Measurements from ENCODE around the gene NIPBL. TPM values are rescaled to one million over a fixed set of nuclear protein-coding genes. Genes with fewer than 3 reads are reported as not detected.

NIPBL gene
- total RNA-seq, 1 experiment from 2014 or later, result 61.3 TPM

DNA sequence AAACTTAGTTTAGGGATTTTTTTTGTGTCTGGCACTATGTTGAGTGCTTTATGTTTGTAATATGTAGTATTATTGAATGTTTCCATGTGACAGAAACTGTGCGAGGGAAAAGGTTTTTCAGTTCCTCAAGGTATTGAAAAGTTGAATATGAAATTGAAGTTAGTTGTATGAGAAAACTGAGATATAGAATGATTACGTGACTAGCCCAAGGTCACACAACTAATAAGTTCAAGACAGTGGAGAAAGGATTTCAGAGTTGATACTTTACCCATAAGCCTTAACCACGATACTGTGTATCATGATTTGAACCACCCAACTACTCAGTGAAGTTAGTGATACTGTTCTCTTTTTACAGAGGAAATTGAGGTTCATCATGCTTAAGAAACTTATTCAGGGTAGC, 5.7 kb downstream of the NIPBL start:
- peaks cover 38% of the 10 kb centered on the region; the same call in 1 of the 2 replicates for H3K79me2 ChIP-seq (ENCODE audit: insufficient read depth, low read length)
- H2AK5ac ChIP-seq (ENCODE audit: insufficient read length, low read length), result no peak overlapping the region
- H4K20me1 ChIP-seq (ENCODE audit: control insufficient read depth, insufficient read depth, insufficient read length), result no peaks in the 10 kb centered on the region
- H3K4me1 ChIP-seq (ENCODE audit: insufficient read depth, low read length), result no peaks in the 10 kb centered on the region; the same call in 1 of the 2 replicates
- no peaks in the 10 kb centered on the region for H3K9me3 ChIP-seq (ENCODE audit: control insufficient read depth, low read depth, low read length)
- no peak overlapping the region for H2BK20ac ChIP-seq (ENCODE audit: low read depth, low read length, poor library complexity, severe bottlenecking)
- no peak overlapping the region for H4K8ac ChIP-seq (replicated peaks; ENCODE audit: insufficient read length, low read depth, low read length)
- DNase-seq, result no peak
- peaks cover 44% of the 10 kb centered on the region in 2 experiments for H3K4me1 Mint-ChIP-seq
- H3K4me2 ChIP-seq (ENCODE audit: insufficient read depth, insufficient read length, low read length), result no peak overlapping the region
- H3K27me3 ChIP-seq (ENCODE audit: insufficient read depth, low read length), result no peaks in the 10 kb centered on the region
- no peak overlapping the region for H3K4me3 Mint-ChIP-seq
- no peak overlapping the region for H2BK5ac ChIP-seq (ENCODE audit: insufficient read length, low read length)
- no peak overlapping the region for H3K27ac ChIP-seq (ENCODE audit: insufficient read length, low read depth, low read length)
- H3K9me3 Mint-ChIP-seq, result no peaks in the 10 kb centered on the region
- H3K27ac Mint-ChIP-seq, result peak overlapping the region in 1 of 3 experiments; percentile 33; a peak in 2 of 7 replicates
- H2BK120ac ChIP-seq (ENCODE audit: low read depth, low read length, poor library complexity, severe bottlenecking), result no peak overlapping the region
- TF ChIP-seq, protein P1, sequence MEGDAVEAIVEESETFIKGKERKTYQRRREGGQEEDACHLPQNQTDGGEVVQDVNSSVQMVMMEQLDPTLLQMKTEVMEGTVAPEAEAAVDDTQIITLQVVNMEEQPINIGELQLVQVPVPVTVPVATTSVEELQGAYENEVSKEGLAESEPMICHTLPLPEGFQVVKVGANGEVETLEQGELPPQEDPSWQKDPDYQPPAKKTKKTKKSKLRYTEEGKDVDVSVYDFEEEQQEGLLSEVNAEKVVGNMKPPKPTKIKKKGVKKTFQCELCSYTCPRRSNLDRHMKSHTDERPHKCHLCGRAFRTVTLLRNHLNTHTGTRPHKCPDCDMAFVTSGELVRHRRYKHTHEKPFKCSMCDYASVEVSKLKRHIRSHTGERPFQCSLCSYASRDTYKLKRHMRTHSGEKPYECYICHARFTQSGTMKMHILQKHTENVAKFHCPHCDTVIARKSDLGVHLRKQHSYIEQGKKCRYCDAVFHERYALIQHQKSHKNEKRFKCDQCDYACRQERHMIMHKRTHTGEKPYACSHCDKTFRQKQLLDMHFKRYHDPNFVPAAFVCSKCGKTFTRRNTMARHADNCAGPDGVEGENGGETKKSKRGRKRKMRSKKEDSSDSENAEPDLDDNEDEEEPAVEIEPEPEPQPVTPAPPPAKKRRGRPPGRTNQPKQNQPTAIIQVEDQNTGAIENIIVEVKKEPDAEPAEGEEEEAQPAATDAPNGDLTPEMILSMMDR (conservative IDR thresholded peaks at IDR 0.05), result no peak
- H2BK15ac ChIP-seq (ENCODE audit: low read depth, low read length), result no peak overlapping the region
- no peak overlapping the region for H3K56ac ChIP-seq (ENCODE audit: insufficient read length, low read depth, low read length)
- H3K79me1 ChIP-seq (ENCODE audit: insufficient read depth, low read depth, low read length, poor library complexity, severe bottlenecking), result peaks cover 4% of the 10 kb centered on the region
- H3K9ac ChIP-seq (ENCODE audit: extremely low read depth, insufficient read length, low read length), result no peak overlapping the region
- no peak overlapping the region for H3K14ac ChIP-seq (ENCODE audit: insufficient read depth, low read length)
- H3K23me2 ChIP-seq (ENCODE audit: insufficient read length, low read depth, low read length, poor library complexity, severe bottlenecking), result peaks cover 9% of the 10 kb centered on the region
- H3K18ac ChIP-seq (ENCODE audit: insufficient read length, low read depth, low read length), result no peak overlapping the region
- H3K27me3 Mint-ChIP-seq (ENCODE audit: low read depth), result no peaks in the 10 kb centered on the region
- no peak overlapping the region for H4K5ac ChIP-seq (ENCODE audit: insufficient read length, low read depth, low read length)
- H3T11ph ChIP-seq (ENCODE audit: low read length), result no peak overlapping the region
- H4K91ac ChIP-seq (ENCODE audit: insufficient read length, low read depth, low read length), result no peak overlapping the region
- peaks cover 10 to 11% (median 10%) of the 10 kb centered on the region in 3 experiments; a peak in 6 of 7 replicates for H3K36me3 Mint-ChIP-seq (ENCODE audit: insufficient read depth in 1 of 3, low read depth in 3 of 3)
- H3K23ac ChIP-seq (ENCODE audit: insufficient read length, low read depth, low read length), result no peak overlapping the region
- no peak overlapping the region for H2AFZ ChIP-seq (ENCODE audit: low read length)
- 100% methylated on average over 1 of the region's 3 CpGs for whole genome bisulfite sequencing (ENCODE audit: extremely low coverage, insufficient read length, low lambda C conversion rate)
- H3K4ac ChIP-seq (ENCODE audit: low read depth, low read length), result no peak overlapping the region
- H2BK12ac ChIP-seq (ENCODE audit: insufficient read length, low read depth, low read length), result no peak overlapping the region

Data from H9 (cell line).